WTC11 (cell line): ENCODE data around the gene TARDBP. TPM values are rescaled to one million over a fixed set of nuclear protein-coding genes. Genes with fewer than 3 reads are reported as not detected.

Experiments
- ATAC-seq: fragments of 200-7000 bp; cut with Tn5 transposase; 2 replicates; pipeline ENCODE4 v1.10.0; 2021; ENCODE audit warnings: mild to moderate bottlenecking, moderate library complexity
- CTCF ChIA-PET: fragments of 300-600 bp; sonication (Branson Sonifier 250); formaldehyde crosslinking; loops from one replicate; lab custom pipeline; 2021; ENCODE audit warnings: antibody characterized with exemption; lab: Charles Lee
- POLR2A ChIA-PET: fragments of 350-600 bp; sonication (Branson Sonifier 250); formaldehyde crosslinking; loops from one replicate; lab custom pipeline; 2021; ENCODE audit warnings: antibody characterized with exemption; lab: Charles Lee
- DNase-seq: peaks from one replicate; pipeline ENCODE4 v3.0.0; 2021; ENCODE audit warnings: low spot score
- H3K27ac Mint-ChIP-seq: 2 replicates; pipeline ENCODE4 v1.8.0; 2021; ENCODE audit warnings: mixed read lengths
- H3K27me3 Mint-ChIP-seq: 2 replicates; pipeline ENCODE4 v1.8.0; 2021; ENCODE audit warnings: low read depth, mild to moderate bottlenecking, moderate library complexity, mixed read lengths
- H3K36me3 Mint-ChIP-seq: 2 replicates; pipeline ENCODE4 v1.8.0; 2021; ENCODE audit warnings: mixed read lengths
- H3K4me1 Mint-ChIP-seq: 2 replicates; pipeline ENCODE4 v1.8.0; 2022; ENCODE audit warnings: mixed read lengths
- H3K4me3 Mint-ChIP-seq: 2 replicates; pipeline ENCODE4 v1.8.0; 2021; ENCODE audit warnings: mild to moderate bottlenecking, moderate library complexity, mixed read lengths
- H3K9me3 Mint-ChIP-seq: 2 replicates; pipeline ENCODE4 v1.8.0; 2021; ENCODE audit warnings: mixed read lengths
- ATF1 ChIP-seq: sonication (generic); formaldehyde crosslinking; IDR thresholded peaks from 2 replicates; pipeline ENCODE4 v1.8.1; 2023; ENCODE audit warnings: mild to moderate bottlenecking, moderate library complexity, missing genetic modification reagents
- ATF6 ChIP-seq: sonication (generic); formaldehyde crosslinking; IDR thresholded peaks from 2 replicates; pipeline ENCODE4 v1.8.1; 2023; ENCODE audit warnings: mild to moderate bottlenecking, missing genetic modification reagents
- CREM ChIP-seq: sonication (generic); formaldehyde crosslinking; IDR thresholded peaks from 2 replicates; pipeline ENCODE4 v1.8.1; 2022; ENCODE audit warnings: mild to moderate bottlenecking, missing genetic modification reagents, moderate library complexity
- E2F1 ChIP-seq: sonication (generic); formaldehyde crosslinking; IDR thresholded peaks from 2 replicates; pipeline ENCODE4 v1.8.0; 2022; ENCODE audit warnings: mild to moderate bottlenecking, missing genetic modification reagents
- EMX1 ChIP-seq: fragments of 250-450 bp; sonication (Bioruptor Pico); IDR thresholded peaks from 2 replicates; pipeline ENCODE4 v1.8.0; 2021; ENCODE audit warnings: mild to moderate bottlenecking
- ESRRA ChIP-seq: sonication (generic); formaldehyde crosslinking; IDR thresholded peaks from 2 replicates; pipeline ENCODE4 v1.8.1; 2022; ENCODE audit warnings: mild to moderate bottlenecking, missing genetic modification reagents, borderline replicate concordance
- FOXP1 ChIP-seq: sonication (generic); formaldehyde crosslinking; IDR thresholded peaks from 2 replicates; pipeline ENCODE4 v1.8.0; 2022; ENCODE audit warnings: missing genetic modification reagents, mild to moderate bottlenecking, moderate library complexity, borderline replicate concordance
- MLX ChIP-seq: sonication (generic); formaldehyde crosslinking; IDR thresholded peaks from 2 replicates; pipeline ENCODE4 v1.8.1; 2023; ENCODE audit warnings: mild to moderate bottlenecking, missing genetic modification reagents, moderate library complexity
- NR3C1 ChIP-seq: sonication (generic); formaldehyde crosslinking; conservative IDR thresholded peaks from 2 replicates; pipeline ENCODE4 v1.8.1; 2023; ENCODE audit warnings: low read depth, mild to moderate bottlenecking, missing genetic modification reagents
- PRRX2 ChIP-seq: fragments of 250-450 bp; sonication (Bioruptor Pico); IDR thresholded peaks from 2 replicates; pipeline ENCODE4 v1.8.0; 2021; ENCODE audit warnings: mild to moderate bottlenecking
- RELA ChIP-seq: sonication (generic); formaldehyde crosslinking; IDR thresholded peaks from 2 replicates; pipeline ENCODE4 v1.8.1; 2022; ENCODE audit warnings: missing genetic modification reagents, mild to moderate bottlenecking, borderline replicate concordance
- RORB ChIP-seq: fragments of 250-450 bp; sonication (Bioruptor Pico); IDR thresholded peaks from 2 replicates; pipeline ENCODE4 v1.9.0; 2021; ENCODE audit warnings: mild to moderate bottlenecking
- USF2 ChIP-seq: sonication (generic); formaldehyde crosslinking; IDR thresholded peaks from 2 replicates; pipeline ENCODE4 v1.8.1; 2023; ENCODE audit warnings: mild to moderate bottlenecking, missing genetic modification reagents, moderate library complexity
- ZNF121 ChIP-seq: sonication (generic); formaldehyde crosslinking; IDR thresholded peaks from 2 replicates; pipeline ENCODE4 v1.8.0; 2023; ENCODE audit warnings: missing genetic modification reagents
- ZNF232 ChIP-seq: sonication (generic); formaldehyde crosslinking; IDR thresholded peaks from 2 replicates; pipeline ENCODE4 v1.8.0; 2022; ENCODE audit warnings: mild to moderate bottlenecking, missing genetic modification reagents
- ZNF416 ChIP-seq: fragments of 250-450 bp; sonication (Bioruptor Pico); IDR thresholded peaks from 2 replicates; pipeline ENCODE4 v1.9.0; 2021; ENCODE audit warnings: mild to moderate bottlenecking, inconsistent platforms
- ZNF423 ChIP-seq: fragments of 250-450 bp; sonication (Bioruptor Pico); IDR thresholded peaks from 2 replicates; pipeline ENCODE4 v2.1.2; 2022; ENCODE audit warnings: mild to moderate bottlenecking, moderate library complexity
- total RNA-seq: library from RNA; stranded (reverse); gene quantifications from 3 replicates; pipeline ENCODE4 v1.2.3, GENCODE V29; 2021
- TF ChIP-seq, protein P1 (sequence below): sonication (generic); formaldehyde crosslinking; IDR thresholded peaks from 2 replicates; pipeline ENCODE4 v1.8.0; 2023; ENCODE audit warnings: mild to moderate bottlenecking, missing genetic modification reagents
- TF ChIP-seq, protein P2 (sequence below): sonication (generic); formaldehyde crosslinking; IDR thresholded peaks from 2 replicates; pipeline ENCODE4 v1.8.1; 2022; ENCODE audit warnings: low read depth, missing genetic modification reagents, borderline replicate concordance

Gene TARDBP
- total RNA-seq, 1 experiment from 2014 or later, result 228 TPM

GRCh38 chr1:11027316-11027715 lies 14.9 kb downstream of the TARDBP start:
- DNase-seq (no peak), ATAC-seq (no peak)
- POLR2A ChIA-PET, result no interaction called here
- peak overlapping the region; percentile 48; the same call in 1 of the 2 replicates for H3K27ac Mint-ChIP-seq
- H3K36me3 Mint-ChIP-seq, result peaks cover 46% of the 10 kb centered on the region
- H3K27me3 Mint-ChIP-seq, result no peaks in the 10 kb centered on the region
- H3K4me3 Mint-ChIP-seq, result no peak overlapping the region
- peaks cover 15% of the 10 kb centered on the region; the same call in 1 of the 2 replicates for H3K4me1 Mint-ChIP-seq
- H3K9me3 Mint-ChIP-seq, result no peaks in the 10 kb centered on the region
- CTCF ChIA-PET, result interaction anchor here (0.6 to 3.7 kb wide), 2 partner anchors 10 to 111 kb away, joined by 3 to 14 read pairs; no protein-coding TSS in a partner anchor
- TF ChIP-seq ATF6 (CRISPR knock-in tag), result no peak
- TF ChIP-seq RELA (CRISPR knock-in tag), result no peak
- TF ChIP-seq E2F1 (CRISPR knock-in tag), result no peak
- TF ChIP-seq NR3C1 (CRISPR knock-in tag), result no peak
- TF ChIP-seq ZNF232 (CRISPR knock-in tag), result no peak
- TF ChIP-seq ZNF423, result no peak

- CTCF ChIA-PET, result interaction anchor here (3.7 kb wide), 1 partner anchor 10 kb away, joined by 14 read pairs; no protein-coding TSS in a partner anchor
- H3K4me1 Mint-ChIP-seq, result peaks cover 15% of the 10 kb centered on the region; the same call in 1 of the 2 replicates
- TF ChIP-seq CREM (CRISPR knock-in tag), result no peak
- TF ChIP-seq, protein P1, sequence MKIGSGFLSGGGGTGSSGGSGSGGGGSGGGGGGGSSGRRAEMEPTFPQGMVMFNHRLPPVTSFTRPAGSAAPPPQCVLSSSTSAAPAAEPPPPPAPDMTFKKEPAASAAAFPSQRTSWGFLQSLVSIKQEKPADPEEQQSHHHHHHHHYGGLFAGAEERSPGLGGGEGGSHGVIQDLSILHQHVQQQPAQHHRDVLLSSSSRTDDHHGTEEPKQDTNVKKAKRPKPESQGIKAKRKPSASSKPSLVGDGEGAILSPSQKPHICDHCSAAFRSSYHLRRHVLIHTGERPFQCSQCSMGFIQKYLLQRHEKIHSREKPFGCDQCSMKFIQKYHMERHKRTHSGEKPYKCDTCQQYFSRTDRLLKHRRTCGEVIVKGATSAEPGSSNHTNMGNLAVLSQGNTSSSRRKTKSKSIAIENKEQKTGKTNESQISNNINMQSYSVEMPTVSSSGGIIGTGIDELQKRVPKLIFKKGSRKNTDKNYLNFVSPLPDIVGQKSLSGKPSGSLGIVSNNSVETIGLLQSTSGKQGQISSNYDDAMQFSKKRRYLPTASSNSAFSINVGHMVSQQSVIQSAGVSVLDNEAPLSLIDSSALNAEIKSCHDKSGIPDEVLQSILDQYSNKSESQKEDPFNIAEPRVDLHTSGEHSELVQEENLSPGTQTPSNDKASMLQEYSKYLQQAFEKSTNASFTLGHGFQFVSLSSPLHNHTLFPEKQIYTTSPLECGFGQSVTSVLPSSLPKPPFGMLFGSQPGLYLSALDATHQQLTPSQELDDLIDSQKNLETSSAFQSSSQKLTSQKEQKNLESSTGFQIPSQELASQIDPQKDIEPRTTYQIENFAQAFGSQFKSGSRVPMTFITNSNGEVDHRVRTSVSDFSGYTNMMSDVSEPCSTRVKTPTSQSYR (CRISPR knock-in tag), result no peak
- TF ChIP-seq, protein P2, sequence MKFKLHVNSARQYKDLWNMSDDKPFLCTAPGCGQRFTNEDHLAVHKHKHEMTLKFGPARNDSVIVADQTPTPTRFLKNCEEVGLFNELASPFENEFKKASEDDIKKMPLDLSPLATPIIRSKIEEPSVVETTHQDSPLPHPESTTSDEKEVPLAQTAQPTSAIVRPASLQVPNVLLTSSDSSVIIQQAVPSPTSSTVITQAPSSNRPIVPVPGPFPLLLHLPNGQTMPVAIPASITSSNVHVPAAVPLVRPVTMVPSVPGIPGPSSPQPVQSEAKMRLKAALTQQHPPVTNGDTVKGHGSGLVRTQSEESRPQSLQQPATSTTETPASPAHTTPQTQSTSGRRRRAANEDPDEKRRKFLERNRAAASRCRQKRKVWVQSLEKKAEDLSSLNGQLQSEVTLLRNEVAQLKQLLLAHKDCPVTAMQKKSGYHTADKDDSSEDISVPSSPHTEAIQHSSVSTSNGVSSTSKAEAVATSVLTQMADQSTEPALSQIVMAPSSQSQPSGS (CRISPR knock-in tag), result no peak
- TF ChIP-seq ATF1 (CRISPR knock-in tag), result no peak
- TF ChIP-seq, all 79 proteins: peak for 0
- H3K27me3 Mint-ChIP-seq, result no peaks in the 10 kb centered on the region
- peaks cover 39% of the 10 kb centered on the region for H3K36me3 Mint-ChIP-seq
- no peaks in the 10 kb centered on the region for H3K9me3 Mint-ChIP-seq
- no peak overlapping the region for H3K4me3 Mint-ChIP-seq
- no peak overlapping the region for H3K27ac Mint-ChIP-seq
- DNase-seq, result no peak
- POLR2A ChIA-PET, result no interaction called here
- ATAC-seq, result no peak
These were observed 15.6 kb downstream of the TARDBP start for GRCh38 chr1:11028018-11028417.

DNA sequence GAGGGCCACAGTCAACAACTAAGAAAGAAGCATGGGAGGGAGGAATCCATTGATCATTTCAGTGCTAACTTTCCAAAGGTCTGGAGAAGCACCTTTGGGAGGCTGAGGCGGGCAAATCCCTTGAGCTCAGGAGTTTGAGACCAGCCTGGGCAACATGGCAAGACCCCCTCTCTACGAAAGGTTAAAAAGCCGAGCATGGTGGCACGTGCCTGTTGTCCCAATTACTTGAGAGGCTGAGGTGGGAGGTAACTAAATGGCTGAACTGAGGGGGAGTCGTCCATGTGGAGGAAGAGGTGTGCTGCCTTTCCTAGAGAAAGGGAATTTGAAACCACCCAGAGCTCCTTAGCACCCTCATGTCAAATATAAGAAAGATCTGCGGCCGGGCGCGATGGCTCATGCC lies 18.4 kb downstream of the TARDBP start:
- DNase-seq (no peak), ATAC-seq (no peak)
- peaks cover 15% of the 10 kb centered on the region for H3K36me3 Mint-ChIP-seq
- H3K9me3 Mint-ChIP-seq, result no peaks in the 10 kb centered on the region
- peaks cover 12% of the 10 kb centered on the region; the same call in 1 of the 2 replicates for H3K4me1 Mint-ChIP-seq
- no peak overlapping the region for H3K4me3 Mint-ChIP-seq
- no peaks in the 10 kb centered on the region for H3K27me3 Mint-ChIP-seq
- H3K27ac Mint-ChIP-seq, result 0 out of 2 replicates have a peak overlapping the region, but pooled peaks have one; percentile 4
- CTCF ChIA-PET, result interaction anchor here (1.2 to 1.3 kb wide), 2 partner anchors 22 to 211 kb away, joined by 3 read pairs; no protein-coding TSS in a partner anchor
- POLR2A ChIA-PET, result interaction anchor here (0.9 kb wide), 1 partner anchor 50 kb away, joined by 3 read pairs; no protein-coding TSS in a partner anchor
- TF ChIP-seq ZNF121 (CRISPR knock-in tag) (peak; percentile 82), RORB (no peak), MLX (CRISPR knock-in tag) (no peak), ESRRA (no peak), USF2 (CRISPR knock-in tag) (no peak), ATF6 (CRISPR knock-in tag) (no peak), FOXP1 (CRISPR knock-in tag) (no peak), EMX1 (no peak; the same call in 1 of the 2 replicates), PRRX2 (CRISPR knock-in tag) (peak; percentile 32; the same call in 1 of the 2 replicates), ZNF416 (CRISPR knock-in tag) (no peak)
